A549 treated with CpdA at 1 μM for 4 hours (cell line): ENCODE results near the gene RRM1. TPM values are rescaled to one million over a fixed set of nuclear protein-coding genes. Genes with fewer than 3 reads are reported as not detected.

ENCODE experiments used
- total RNA-seq: library from RNA; stranded (reverse); fragments of 200-300 nt; extraction: Qiagen RNA extraction; gene quantifications from 5 replicates; pipeline ENCODE4 v1.2.3, GENCODE V29; 2022; ENCODE audit warnings: low read depth

RRM1 gene
- 73.4 to 100 TPM (median 81.0 TPM) in 5 replicates for total RNA-seq

GRCh38 chr11:4094348-4095291, at the start of gene RRM1:
Gene RRM1 (plus strand): TSS chr11:4094799. CDS start chr11:4095013, 214 bp downstream.

Other genes starting within 250 kb of the RRM1 start
- 23.0 to 27.0 TPM (median 25.3 TPM) in 5 replicates for gene STIM1, start 239.1 kb upstream of the RRM1 start, total RNA-seq